Karpas-422 (cell line): ENCODE measurements around the gene LRBA. TPM values are rescaled to one million over a fixed set of nuclear protein-coding genes. Genes with fewer than 3 reads are reported as not detected.

ENCODE experiments used
- DNase-seq: peaks from one replicate; pipeline ENCODE4 v3.0.0-alpha.2; 2015
- H2AFZ ChIP-seq: fragments of 200-600 bp; sonication (generic); 2 replicates; pipeline ENCODE4 v1.6.1; 2014; ENCODE audit warnings: antibody characterized with exemption, low read length, mixed read lengths
- H3K27ac ChIP-seq: fragments of 200-600 bp; sonication (generic); 2 replicates; pipeline ENCODE4 v1.5.1; 2014; ENCODE audit warnings: mild to moderate bottlenecking, low read length, moderate library complexity
- H3K27me3 ChIP-seq: fragments of 200-600 bp; sonication (generic); 2 replicates; pipeline ENCODE4 v1.6.1; 2014; ENCODE audit warnings: low read length, mixed read lengths
- H3K36me3 ChIP-seq: fragments of 200-600 bp; sonication (generic); 2 replicates; pipeline ENCODE4 v1.6.1; 2014; ENCODE audit warnings: low read length, mixed read lengths; ENCODE audit not compliant: insufficient read depth
- H3K4me1 ChIP-seq: fragments of 200-600 bp; sonication (generic); 2 replicates; pipeline ENCODE4 v1.6.1; 2014; ENCODE audit warnings: mild to moderate bottlenecking, low read length, mixed read lengths
- H3K4me2 ChIP-seq: fragments of 200-600 bp; sonication (generic); 2 replicates; pipeline ENCODE4 v1.6.1; 2014; ENCODE audit warnings: low read length, low read depth, mild to moderate bottlenecking; ENCODE audit not compliant: poor library complexity, severe bottlenecking
- H3K4me3 ChIP-seq: fragments of 200-600 bp; sonication (generic); 2 replicates; pipeline ENCODE4 v1.5.1; 2014; ENCODE audit warnings: mild to moderate bottlenecking, antibody characterized with exemption, low read length, mixed read lengths
- H3K79me2 ChIP-seq: fragments of 200-600 bp; sonication (generic); 2 replicates; pipeline ENCODE4 v1.6.1; 2014; ENCODE audit warnings: mild to moderate bottlenecking, low read length, mixed read lengths
- H3K9ac ChIP-seq: fragments of 200-600 bp; sonication (generic); 2 replicates; pipeline ENCODE4 v1.6.0; 2014; ENCODE audit warnings: low read length
- H3K9me2 ChIP-seq: fragments of 200-600 bp; sonication (generic), shearing (Covaris generic); replicated peaks from 2 replicates; pipeline ENCODE4 v1.6.0; 2014; ENCODE audit warnings: mild to moderate bottlenecking, low read length, moderate library complexity; ENCODE audit not compliant: insufficient read depth
- H3K9me3 ChIP-seq: fragments of 300-700, 200-600 bp; sonication (generic); 2 replicates; pipeline ENCODE4 v1.6.1; 2014; ENCODE audit warnings: low read length, mixed read lengths
- H4K20me1 ChIP-seq: fragments of 200-600 bp; sonication (generic); 2 replicates; pipeline ENCODE4 v1.6.1; 2014; ENCODE audit warnings: mild to moderate bottlenecking, antibody characterized with exemption, low read length, low read depth; ENCODE audit not compliant: insufficient read depth
- total RNA-seq: library from RNA; depleted of rRNA; stranded (reverse); fragments of >200 nt; shearing (Covaris generic); gene quantifications from 2 replicates; pipeline ENCODE4 v1.2.3, GENCODE V29; 2014; ENCODE audit warnings: low replicate concordance

Gene LRBA
- total RNA-seq, 1 experiment from 2014 or later, result 131 TPM

DNA sequence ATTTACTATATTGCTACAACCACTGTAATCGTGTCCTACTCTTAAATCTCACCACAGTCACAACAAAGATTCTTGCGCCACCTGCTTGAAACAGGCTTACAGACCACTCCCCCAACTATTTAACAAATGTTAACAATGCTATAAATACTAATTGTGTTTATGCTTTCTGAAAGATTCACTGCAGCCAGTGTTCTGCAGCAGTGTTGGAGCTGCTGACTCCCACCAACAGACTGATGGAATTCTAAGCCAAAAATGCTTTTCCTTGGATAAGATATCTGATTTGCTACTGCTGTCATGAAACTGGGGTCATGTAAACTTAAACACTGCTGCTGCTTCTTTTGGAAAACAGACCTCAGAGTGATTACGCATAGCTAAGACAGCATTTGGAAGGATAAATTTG is 677.4 kb downstream of the LRBA start:
- H4K20me1 ChIP-seq, result no peaks in the 10 kb centered on the region
- DNase-seq, result no peak
- no peak overlapping the region for H3K9ac ChIP-seq
- H3K9me2 ChIP-seq, result no peaks in the 10 kb centered on the region
- H3K4me3 ChIP-seq, result no peak overlapping the region
- H3K9me3 ChIP-seq, result no peaks in the 10 kb centered on the region
- H3K27ac ChIP-seq, result no peak overlapping the region
- H3K79me2 ChIP-seq, result no peaks in the 10 kb centered on the region
- no peaks in the 10 kb centered on the region for H3K36me3 ChIP-seq
- H3K4me1 ChIP-seq, result no peaks in the 10 kb centered on the region
- no peak overlapping the region for H2AFZ ChIP-seq
- H3K27me3 ChIP-seq, result no peaks in the 10 kb centered on the region
- no peak overlapping the region for H3K4me2 ChIP-seq

DNA sequence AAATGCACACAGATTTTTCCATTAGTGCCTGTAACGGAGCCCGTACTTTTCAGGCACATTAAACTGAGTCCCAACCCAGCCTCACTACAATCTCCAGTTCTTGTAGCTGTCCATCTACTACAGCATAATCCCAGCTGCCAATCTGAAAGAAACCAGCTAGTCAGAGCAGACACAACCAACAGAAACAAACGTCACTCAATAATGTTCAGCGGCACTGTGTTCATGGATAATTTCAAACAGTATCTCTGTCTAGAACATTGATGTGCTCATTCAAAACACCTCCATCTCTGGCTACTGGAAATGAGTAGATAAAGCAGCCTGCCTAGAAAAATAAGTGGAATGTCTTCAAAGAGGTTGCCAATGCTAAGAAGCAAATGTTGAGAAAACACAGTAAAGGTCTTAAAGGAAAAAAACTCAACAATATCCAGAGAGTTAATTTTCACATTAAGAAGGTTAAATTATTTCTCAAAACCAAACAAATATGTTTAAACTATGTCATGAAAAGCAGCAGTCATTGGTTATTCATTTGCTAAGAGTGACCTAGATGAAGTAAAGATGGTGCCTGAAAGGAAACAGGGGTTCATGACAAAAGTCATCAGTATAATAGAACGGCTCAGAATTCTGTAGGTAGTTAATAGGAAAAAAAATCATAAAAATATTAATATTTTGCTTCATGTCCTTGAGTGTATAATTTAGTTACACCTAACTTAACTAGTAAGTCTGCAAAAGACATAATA is 678.2 kb downstream of the LRBA start:
- Histone ChIP-seq H3K4me2 (no peak overlapping the region), H3K4me1 (no peaks in the 10 kb centered on the region), H3K27ac (no peak overlapping the region), H4K20me1 (no peaks in the 10 kb centered on the region), H3K9ac (no peak overlapping the region), H2AFZ (no peak overlapping the region), H3K36me3 (no peaks in the 10 kb centered on the region), H3K9me3 (no peaks in the 10 kb centered on the region), H3K9me2 (no peaks in the 10 kb centered on the region), H3K79me2 (no peaks in the 10 kb centered on the region), H3K27me3 (no peaks in the 10 kb centered on the region), H3K4me3 (no peak overlapping the region)
- DNase-seq, result no peak

DNA sequence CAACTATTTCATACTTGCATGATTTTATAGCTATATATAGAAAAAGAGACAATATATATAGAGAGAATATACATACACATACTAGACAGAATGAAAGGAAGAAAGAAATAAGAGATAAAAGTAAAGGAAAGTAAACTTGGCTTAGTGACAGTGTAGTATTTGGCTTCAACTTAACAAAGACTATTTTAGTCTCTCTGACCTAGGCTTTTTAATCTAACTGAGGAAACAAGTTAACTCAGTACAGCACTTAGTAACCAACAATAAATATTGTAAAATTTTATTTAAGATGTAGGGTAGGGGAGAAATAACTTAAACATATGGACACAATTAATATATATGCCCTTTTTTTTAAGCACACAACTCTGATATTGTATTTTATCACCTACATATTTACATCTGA is 682.1 kb downstream of the LRBA start:
- Histone ChIP-seq H2AFZ (no peak overlapping the region), H3K79me2 (no peaks in the 10 kb centered on the region), H3K27ac (no peak overlapping the region), H3K36me3 (no peaks in the 10 kb centered on the region), H3K27me3 (no peaks in the 10 kb centered on the region), H3K9me2 (no peaks in the 10 kb centered on the region), H4K20me1 (no peaks in the 10 kb centered on the region), H3K4me3 (no peak overlapping the region), H3K4me1 (peaks cover 16% of the 10 kb centered on the region), H3K9me3 (no peaks in the 10 kb centered on the region), H3K4me2 (no peak overlapping the region), H3K9ac (no peak overlapping the region)
- no peak for DNase-seq

DNA sequence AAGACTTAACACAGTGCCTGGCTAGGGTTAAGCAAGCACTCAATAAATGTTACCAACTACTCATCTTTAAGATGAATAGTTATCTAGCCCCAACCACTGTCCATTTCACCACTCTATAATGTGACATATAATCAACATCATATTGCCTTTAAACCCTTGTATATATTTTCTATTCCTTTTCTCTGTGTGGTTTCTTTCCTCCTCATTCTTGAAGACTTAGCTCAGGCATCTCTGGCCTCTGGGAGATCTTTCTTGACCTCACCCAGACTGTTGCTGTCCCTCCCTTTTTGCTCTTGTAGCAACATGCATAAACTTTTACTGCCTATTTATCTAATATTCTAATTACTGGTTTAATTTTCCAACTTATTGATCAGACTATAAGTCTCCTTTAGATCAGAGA is 683.0 kb downstream of the LRBA start:
- Histone ChIP-seq H4K20me1 (no peaks in the 10 kb centered on the region), H3K79me2 (no peaks in the 10 kb centered on the region), H3K4me1 (peaks cover 16% of the 10 kb centered on the region), H3K4me2 (no peak overlapping the region), H3K9me2 (no peaks in the 10 kb centered on the region), H3K36me3 (no peaks in the 10 kb centered on the region), H3K9me3 (no peaks in the 10 kb centered on the region), H3K4me3 (no peak overlapping the region), H2AFZ (no peak overlapping the region), H3K27me3 (no peaks in the 10 kb centered on the region), H3K27ac (no peak overlapping the region), H3K9ac (no peak overlapping the region)
- no peak for DNase-seq

DNA sequence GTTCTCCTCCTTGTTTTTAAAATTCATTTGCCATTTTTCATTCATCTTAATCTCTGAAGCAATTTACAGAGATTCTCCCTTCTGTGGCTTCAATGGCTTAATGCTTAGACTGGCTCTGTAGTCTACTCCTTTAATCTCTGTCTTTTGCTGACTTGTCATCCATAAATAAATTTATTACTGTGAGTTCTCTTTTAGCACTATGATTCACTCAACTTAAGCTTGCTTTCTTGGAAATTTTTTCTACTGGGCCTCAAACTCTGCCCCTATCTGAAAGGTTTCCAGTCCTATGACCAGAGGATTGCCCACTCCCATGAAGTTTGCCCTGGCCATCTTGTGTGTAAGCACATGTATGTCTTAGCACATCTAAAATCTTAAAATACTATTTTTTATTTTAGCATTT is 685.7 kb downstream of the LRBA start:
- Histone ChIP-seq H3K9me2 (no peaks in the 10 kb centered on the region), H3K27me3 (no peaks in the 10 kb centered on the region), H3K36me3 (no peaks in the 10 kb centered on the region), H3K9me3 (no peaks in the 10 kb centered on the region), H3K4me1 (peaks cover 16% of the 10 kb centered on the region), H3K79me2 (no peaks in the 10 kb centered on the region), H4K20me1 (no peaks in the 10 kb centered on the region), H3K9ac (no peak overlapping the region), H3K4me3 (no peak overlapping the region), H3K27ac (no peak overlapping the region), H3K4me2 (no peak overlapping the region), H2AFZ (no peak overlapping the region)
- no peak for DNase-seq

DNA sequence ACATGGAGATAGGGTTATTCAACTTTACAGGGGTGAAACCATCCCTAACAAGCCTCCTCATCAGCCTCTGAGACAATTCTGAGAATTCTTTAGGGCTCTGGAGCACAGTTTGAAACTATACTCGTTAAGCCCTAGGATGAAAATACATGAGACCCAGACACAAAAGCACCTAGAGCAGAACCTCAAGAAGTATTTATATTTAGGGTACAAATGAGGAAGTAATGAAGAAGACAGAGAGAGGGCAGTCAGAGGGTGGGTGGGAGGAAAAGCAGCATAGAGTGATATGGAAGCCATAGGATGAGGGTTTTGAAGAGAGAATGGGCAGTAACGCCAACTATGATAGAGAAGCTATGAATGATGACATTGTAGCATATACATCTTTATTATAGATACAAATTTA is 686.6 kb downstream of the LRBA start:
- Histone ChIP-seq H3K4me2 (peak overlapping the region; percentile 16), H2AFZ (no peak overlapping the region), H3K9me3 (no peaks in the 10 kb centered on the region), H3K27ac (no peak overlapping the region), H4K20me1 (no peaks in the 10 kb centered on the region), H3K79me2 (no peaks in the 10 kb centered on the region), H3K4me1 (peaks cover 16% of the 10 kb centered on the region), H3K4me3 (no peak overlapping the region), H3K27me3 (no peaks in the 10 kb centered on the region), H3K36me3 (no peaks in the 10 kb centered on the region), H3K9me2 (no peaks in the 10 kb centered on the region), H3K9ac (no peak overlapping the region)
- peak; percentile 55 for DNase-seq

DNA sequence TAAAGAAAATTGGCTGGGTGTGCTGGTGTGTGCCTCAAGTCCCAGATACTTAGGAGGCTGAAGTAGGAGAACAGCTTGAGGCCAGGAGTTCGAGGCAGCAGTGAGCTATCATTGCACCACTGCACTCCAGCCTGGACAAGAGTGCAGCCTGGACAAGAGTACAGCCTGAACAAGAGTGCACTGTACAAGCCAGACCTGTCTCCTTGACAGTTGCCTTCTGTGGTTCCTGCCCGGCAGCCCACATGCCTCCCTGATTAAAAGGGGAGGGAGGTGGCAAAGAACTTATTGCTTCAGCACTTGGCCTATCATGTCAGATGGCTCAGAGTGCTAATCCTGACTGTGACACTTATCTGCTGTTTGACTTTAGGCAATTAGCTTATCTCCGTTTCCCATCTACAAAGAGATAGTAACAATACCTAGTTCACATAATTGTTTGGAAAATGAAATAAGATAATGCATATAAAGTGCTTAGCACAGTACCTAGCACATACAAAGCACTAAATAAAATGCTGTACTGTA is 687.8 kb downstream of the LRBA start:
- Histone ChIP-seq H3K79me2 (no peaks in the 10 kb centered on the region), H3K27ac (no peak overlapping the region), H4K20me1 (no peaks in the 10 kb centered on the region), H3K27me3 (no peaks in the 10 kb centered on the region), H3K9me3 (no peaks in the 10 kb centered on the region), H3K4me3 (no peak overlapping the region), H3K36me3 (no peaks in the 10 kb centered on the region), H2AFZ (no peak overlapping the region), H3K9ac (no peak overlapping the region), H3K4me2 (no peak overlapping the region), H3K4me1 (peaks cover 16% of the 10 kb centered on the region), H3K9me2 (no peaks in the 10 kb centered on the region)
- no peak for DNase-seq

DNA sequence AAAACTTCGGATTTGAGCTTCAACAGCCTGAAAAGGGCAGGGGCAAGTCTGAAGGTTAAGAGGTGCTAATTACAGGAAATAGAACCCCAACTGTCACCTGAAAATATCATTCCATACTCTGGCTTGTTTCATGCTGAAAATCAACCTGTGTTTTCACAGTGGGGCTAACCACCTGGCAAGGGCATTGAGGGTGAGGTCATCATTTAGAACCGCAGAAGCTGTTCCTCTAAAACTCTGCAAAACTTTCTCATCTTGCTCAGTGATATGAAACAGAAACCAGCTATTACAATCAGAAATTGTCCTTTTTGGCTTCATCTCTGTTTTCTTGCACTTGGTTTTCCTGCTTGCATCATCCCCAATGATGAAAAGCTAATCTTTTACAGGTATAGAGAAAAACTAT is 689.2 kb downstream of the LRBA start:
- H3K36me3 ChIP-seq, result no peaks in the 10 kb centered on the region
- H3K9me3 ChIP-seq, result no peaks in the 10 kb centered on the region
- H3K4me3 ChIP-seq, result no peak overlapping the region
- H3K4me2 ChIP-seq, result no peak overlapping the region
- H3K79me2 ChIP-seq, result no peaks in the 10 kb centered on the region
- H3K27me3 ChIP-seq, result no peaks in the 10 kb centered on the region
- no peaks in the 10 kb centered on the region for H4K20me1 ChIP-seq
- peaks cover 16% of the 10 kb centered on the region for H3K4me1 ChIP-seq
- no peak overlapping the region for H3K27ac ChIP-seq
- no peak for DNase-seq
- H3K9ac ChIP-seq, result no peak overlapping the region
- no peaks in the 10 kb centered on the region for H3K9me2 ChIP-seq
- no peak overlapping the region for H2AFZ ChIP-seq
